ENCODE measurements around the gene SWAP70. TPM values are rescaled to one million over a fixed set of nuclear protein-coding genes. Genes with fewer than 3 reads are reported as not detected.

SWAP70 gene
- 13.1 and 16.2 TPM in 2 replicates for total RNA-seq

GRCh38 chr11:9663699-9664275, at the start of gene SWAP70:
TSS of gene SWAP70 (plus strand) at chr11:9664077. CDS start at chr11:9664180, 103 bp downstream.

Other genes starting within 250 kb of the SWAP70 start
- gene ZNF143, start 203.1 kb upstream of the SWAP70 start, total RNA-seq, result 12.8 and 13.4 TPM in 2 replicates
- gene WEE1, start 90.4 kb upstream of the SWAP70 start, total RNA-seq, result 30.5 and 39.1 TPM in 2 replicates

Data from airway epithelial cell (primary cell).